ENCODE data around the gene PLXNA2. TPM values are rescaled to one million over a fixed set of nuclear protein-coding genes. Genes with fewer than 3 reads are reported as not detected.

PLXNA2 gene
- total and polyA plus RNA-seq, 2 of the 8 experiments (the other 6 are each of a cell fraction or from before 2014, with no cell fraction given), result 0.33 to 1.5 TPM

- Histone ChIP-seq H4K5ac (ENCODE audit: insufficient read length, low read depth, low read length) (no peak overlapping the region), H3K4me2 (ENCODE audit: insufficient read depth in 1 of 2, low read depth in 2 of 2, low read length in 2 of 2) (no peak overlapping the region), H3K36me3 (ENCODE audit: control insufficient read depth in 2 of 4, insufficient read depth in 4 of 4, low read length in 3 of 4) (no peaks in the 10 kb centered on the region), H2BK12ac (ENCODE audit: low read depth, low read length) (no peak overlapping the region), H4K8ac (ENCODE audit: extremely low read depth, insufficient read depth, low read length) (peak overlapping the region; percentile 7; the same call in 1 of the 2 replicates), H3K79me2 (ENCODE audit: control insufficient read depth in 1 of 2, insufficient read depth in 2 of 2, low read length in 2 of 2) (no peaks in the 10 kb centered on the region), H3K56ac (replicated peaks; ENCODE audit: insufficient read length, low read depth, low read length) (no peak overlapping the region), H2BK20ac (ENCODE audit: low read length) (no peak overlapping the region), H3K79me1 (ENCODE audit: low read depth, low read length) (no peaks in the 10 kb centered on the region), H4K91ac (replicated peaks; ENCODE audit: insufficient read length, low read length) (no peak overlapping the region), H3K14ac (ENCODE audit: insufficient read length) (no peak overlapping the region), H2BK120ac (replicated peaks; ENCODE audit: low read depth, low read length) (no peak overlapping the region), H3K27ac (ENCODE audit: low read depth, low read length) (no peak overlapping the region), H2AFZ (ENCODE audit: low read length) (0 out of 2 replicates have a peak overlapping the region, but pooled peaks have one; percentile 27), H3K9me3 (ENCODE audit: insufficient read depth in 2 of 2, low read depth in 1 of 2, low read length in 1 of 2) (no peaks in the 10 kb centered on the region), H2BK15ac (ENCODE audit: low read length) (no peak overlapping the region), H3K18ac (ENCODE audit: extremely low read depth, low read length) (no peak overlapping the region), H3K23ac (ENCODE audit: insufficient read length) (no peak overlapping the region), H2BK5ac (ENCODE audit: low read depth, low read length) (no peak overlapping the region), H3K23me2 (ENCODE audit: low read depth, low read length) (no peaks in the 10 kb centered on the region; the same call in 1 of the 2 replicates), H3K9ac (replicated peaks in 1 of 4; ENCODE audit: extremely low read depth in 1 of 4, low read depth in 3 of 4, low read length in 3 of 4) (no peak overlapping the region), H3K27me3 (replicated peaks in 1 of 4; ENCODE audit: control insufficient read depth in 3 of 4, extremely low read depth in 1 of 4, insufficient read depth in 3 of 4, low read length in 3 of 4) (no peaks in the 10 kb centered on the region), H4K20me1 (replicated peaks in 1 of 2; ENCODE audit: control insufficient read depth in 1 of 2, insufficient read depth in 2 of 2, low read length in 2 of 2) (no peaks in the 10 kb centered on the region), H3K4me1 (replicated peaks in 1 of 4; ENCODE audit: control insufficient read depth in 3 of 4, insufficient read depth in 4 of 4, low read length in 3 of 4) (peaks cover 0 to 5% (median 0%) of the 10 kb centered on the region in 4 experiments; a peak in 1 of 7 replicates), H3K4me3 (ENCODE audit: extremely low read depth in 1 of 4, insufficient read depth in 2 of 4, low read depth in 3 of 4, low read length in 4 of 4) (no peak overlapping the region), H2AK5ac (ENCODE audit: low read depth, low read length) (no peak overlapping the region), H3K4ac (replicated peaks; ENCODE audit: insufficient read length, low read depth, low read length) (no peak overlapping the region)
- CTCF ChIA-PET (ENCODE audit: partially characterized antibody), result interaction anchor here (0.8 to 11.0 kb wide), 18 partner anchors 9 to 194 kb away, joined by 3 to 67 read pairs (median 5); partner anchors contain the start of gene PLXNA2
- POLR2A ChIA-PET (ENCODE audit: partially characterized antibody), result no interaction called here
- no peak for DNase-seq (ENCODE audit: low read depth in 1 of 2, low spot score in 2 of 2)
- 71% methylated on average over 6 of the region's 6 CpGs; no CpG with 5 or more reads in 1 of the 2 experiments for WGBS, 2 experiments (ENCODE audit: extremely low coverage in 1 of 2, insufficient coverage in 1 of 2, insufficient read length in 1 of 2, insufficient replicate concordance in 2 of 2, low coverage in 1 of 2, low lambda C conversion rate in 2 of 2, missing lambda C conversion rate in 1 of 2)
- no peak for FAIRE-seq
- TF ChIP-seq EP300 (IDR thresholded peaks at IDR 0.05; ENCODE audit: borderline replicate concordance in 1 of 2, low read depth in 2 of 2, low read length in 2 of 2) (no peak), KDM5A (IDR thresholded peaks at IDR 0.05; ENCODE audit: low read length) (no peak), MAFK (IDR thresholded peaks at IDR 0.05; ENCODE audit: low read depth, low read length) (peak; percentile 62; the same call in 1 of the 2 replicates), CREB1 (IDR thresholded peaks at IDR 0.05) (no peak)
These were observed 196.2 kb downstream of the PLXNA2 start for GRCh38 chr1:208047975-208048374.
